NOMO-1 treated with DMSO at 0.1 percent for 48 hours (cell line): ENCODE measurements around the gene MYH3.

Experiments
- DNase-seq: peaks from one replicate; lab custom pipeline; 2025; ENCODE audit not compliant: unreplicated experiment; lab: John Stamatoyannopoulos, UW

MYH3 gene

GRCh38 chr17:10649602-10650001 lies 7.5 kb downstream of the MYH3 start:
- no peak for DNase-seq

- no peak for DNase-seq
These were observed 8.2 kb downstream of the MYH3 start for GRCh38 chr17:10648956-10649355.

GRCh38 chr17:10648381-10648780 lies 8.7 kb downstream of the MYH3 start:
- no peak for DNase-seq

GRCh38 chr17:10646392-10646990 lies 10.6 kb downstream of the MYH3 start:
- peak; percentile 49 for DNase-seq

GRCh38 chr17:10640475-10640874 lies 16.6 kb downstream of the MYH3 start:
- DNase-seq: no peak

- DNase-seq: no peak
These were observed 19.0 kb downstream of the MYH3 start for GRCh38 chr17:10638151-10638550.

- no peak for DNase-seq
These were observed 21.8 kb downstream of the MYH3 start for GRCh38 chr17:10635290-10635689.

- no peak for DNase-seq
These were observed 23.2 kb downstream of the MYH3 start for GRCh38 chr17:10633738-10634379.

- no peak for DNase-seq
These were observed 25.4 kb downstream of the MYH3 start for GRCh38 chr17:10631701-10632100.

- no peak for DNase-seq
These were observed 25.9 kb downstream of the MYH3 start for GRCh38 chr17:10631048-10631700.

GRCh38 chr17:10629706-10630105 lies 27.4 kb downstream of the MYH3 start:
- DNase-seq: no peak

GRCh38 chr17:10628756-10629155 lies 28.4 kb downstream of the MYH3 start:
- DNase-seq: no peak

GRCh38 chr17:10626390-10626789 lies 30.7 kb downstream of the MYH3 start:
- DNase-seq: no peak

GRCh38 chr17:10624969-10625368 lies 32.1 kb downstream of the MYH3 start:
- DNase-seq: no peak

GRCh38 chr17:10623737-10624338 lies 33.3 kb downstream of the MYH3 start:
- no peak for DNase-seq

GRCh38 chr17:10622617-10623485 lies 34.3 kb downstream of the MYH3 start:
- peak; percentile 31 for DNase-seq

- no peak for DNase-seq
These were observed 35.7 kb downstream of the MYH3 start for GRCh38 chr17:10621397-10621796.

GRCh38 chr17:10620823-10621222 lies 36.3 kb downstream of the MYH3 start:
- no peak for DNase-seq

GRCh38 chr17:10618202-10618635 lies 38.9 kb downstream of the MYH3 start:
- DNase-seq: peak; percentile 68

GRCh38 chr17:10617120-10617505 lies 40.0 kb downstream of the MYH3 start:
- DNase-seq: no peak

- peak; percentile 68 for DNase-seq
These were observed 40.5 kb downstream of the MYH3 start for GRCh38 chr17:10616502-10617119.
